ENCODE data around the gene CD3D.
"Not testable (repeated sequence)": the region's sequence is repeated elsewhere in the genome, so short reads cannot be mapped to it uniquely, and the experiment has no call there.

The CD3D gene

GRCh38 chr11:118338637-118339061 is 3.9 kb downstream of the CD3D start:
- peak; percentile 37 for DNase-seq

GRCh38 chr11:118334745-118335144 is 7.8 kb downstream of the CD3D start:
- no peak for DNase-seq

GRCh38 chr11:118328745-118329144 is 13.8 kb downstream of the CD3D start:
- no peak for DNase-seq

GRCh38 chr11:118325283-118325682 is 17.2 kb downstream of the CD3D start:
- no peak for DNase-seq

GRCh38 chr11:118322721-118323120 is 19.8 kb downstream of the CD3D start:
- no peak for DNase-seq

- DNase-seq, result no peak
Observed at GRCh38 chr11:118321386-118322082, 21.0 kb downstream of the CD3D start.

GRCh38 chr11:118320515-118320914 is 22.0 kb downstream of the CD3D start:
- no peak for DNase-seq

GRCh38 chr11:118319337-118319707 is 23.2 kb downstream of the CD3D start:
- DNase-seq, result no peak

- DNase-seq, result no peak
Observed at GRCh38 chr11:118318581-118319336, 23.7 kb downstream of the CD3D start.

- DNase-seq, result no peak
Observed at GRCh38 chr11:118318124-118318523, 24.4 kb downstream of the CD3D start.

GRCh38 chr11:118314988-118315411 is 27.5 kb downstream of the CD3D start:
- no peak for DNase-seq

- no peak for DNase-seq
Observed at GRCh38 chr11:118313242-118313641, 29.3 kb downstream of the CD3D start.

GRCh38 chr11:118312328-118312727 is 30.2 kb downstream of the CD3D start:
- DNase-seq, result no peak

GRCh38 chr11:118311518-118311917 is 31.0 kb downstream of the CD3D start:
- DNase-seq, result no peak

GRCh38 chr11:118310781-118311485 is 31.6 kb downstream of the CD3D start:
- no peak for DNase-seq

GRCh38 chr11:118310271-118310670 is 32.2 kb downstream of the CD3D start:
- no peak for DNase-seq

- DNase-seq, result not testable (repeated sequence)
Observed at GRCh38 chr11:118308995-118309528, 33.4 kb downstream of the CD3D start.

- DNase-seq, result no peak
Observed at GRCh38 chr11:118306556-118306955, 35.9 kb downstream of the CD3D start.

GRCh38 chr11:118305726-118306125 is 36.8 kb downstream of the CD3D start:
- DNase-seq, result no peak

GRCh38 chr11:118304568-118305248 is 37.8 kb downstream of the CD3D start, which contains the start of gene CD3E:
CD3E (plus strand) TSS chr11:118304730; CDS start chr11:118304953, 223 bp downstream.
- DNase-seq, result no peak

GRCh38 chr11:118304227-118304567 is 38.3 kb downstream of the CD3D start:
- no peak for DNase-seq

- no peak for DNase-seq
Observed at GRCh38 chr11:118301600-118302195, 40.8 kb downstream of the CD3D start.

Data from femur (tissue), 1 donor.